OCI-M2 (cell line): ENCODE results near the gene BBOF1.

Experiments used
- DNase-seq: peaks from one replicate; lab custom pipeline; 2025; ENCODE audit not compliant: unreplicated experiment; lab: John Stamatoyannopoulos, UW

Gene BBOF1

GRCh38 chr14:74029136-74029535, 10.0 kb downstream of the BBOF1 start:
- no peak for DNase-seq

DNA sequence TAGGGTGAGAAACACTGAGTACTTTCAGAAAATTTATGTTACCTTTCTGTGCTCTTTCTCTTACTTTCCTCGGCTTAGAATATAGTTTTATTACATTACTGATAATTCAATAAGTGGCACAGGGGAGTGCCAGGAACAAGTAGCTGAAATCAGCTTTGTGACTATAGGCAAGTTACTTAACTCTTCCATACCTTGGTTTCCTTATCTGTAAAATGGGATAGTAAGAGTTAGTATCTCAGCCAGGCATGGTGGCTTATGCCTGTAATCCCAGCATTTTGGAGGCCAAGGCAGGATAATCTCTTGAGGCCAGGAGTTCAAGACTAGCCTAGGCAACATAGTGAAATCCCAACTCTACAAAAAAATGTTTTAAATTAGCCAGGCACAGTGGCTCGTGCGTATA, 15.4 kb downstream of the BBOF1 start:
- no peak for DNase-seq

DNA sequence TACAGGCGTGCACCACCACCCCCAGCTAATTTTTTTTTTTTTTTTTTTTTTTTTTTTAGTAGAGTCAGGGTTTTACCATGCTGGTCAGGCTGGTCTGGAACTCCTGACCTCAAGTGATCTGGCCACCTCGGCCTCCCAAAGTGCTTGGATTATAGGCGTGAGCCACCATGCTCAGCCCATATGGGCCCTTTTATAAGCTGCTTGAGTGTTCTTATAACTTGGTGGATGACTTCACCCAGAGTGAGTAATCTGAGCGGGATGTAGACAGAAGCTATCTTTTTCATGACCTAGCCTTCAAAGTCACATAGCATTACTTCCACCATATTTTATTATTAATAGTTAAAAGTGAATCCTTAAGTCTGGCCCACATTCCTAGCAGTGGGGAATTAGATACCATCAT, 16.4 kb downstream of the BBOF1 start:
- no peak for DNase-seq

- DNase-seq, result no peak
These were observed 19.1 kb downstream of the BBOF1 start for GRCh38 chr14:74038020-74038859.

- no peak for DNase-seq
These were observed 23.1 kb downstream of the BBOF1 start for GRCh38 chr14:74042296-74042695.

DNA sequence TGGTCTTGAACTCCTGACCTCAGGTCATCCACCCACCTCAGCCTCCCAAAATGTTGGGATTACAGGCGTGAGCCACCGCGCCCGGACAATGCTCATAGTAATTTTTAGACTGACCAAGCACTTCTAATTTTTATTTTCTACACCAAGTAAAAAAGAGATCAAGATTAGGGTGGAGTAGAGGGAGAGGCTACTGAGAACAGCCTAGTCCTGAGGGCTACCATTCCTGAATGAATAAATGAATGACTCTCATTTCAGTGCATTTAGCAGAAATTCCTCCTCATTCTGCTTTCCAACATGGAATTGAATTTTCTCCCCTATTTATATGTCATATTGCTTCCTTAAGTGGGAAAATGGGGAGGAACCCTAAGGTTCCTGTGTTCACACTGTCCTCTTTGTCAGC, 26.4 kb downstream of the BBOF1 start:
- DNase-seq, result no peak

DNA sequence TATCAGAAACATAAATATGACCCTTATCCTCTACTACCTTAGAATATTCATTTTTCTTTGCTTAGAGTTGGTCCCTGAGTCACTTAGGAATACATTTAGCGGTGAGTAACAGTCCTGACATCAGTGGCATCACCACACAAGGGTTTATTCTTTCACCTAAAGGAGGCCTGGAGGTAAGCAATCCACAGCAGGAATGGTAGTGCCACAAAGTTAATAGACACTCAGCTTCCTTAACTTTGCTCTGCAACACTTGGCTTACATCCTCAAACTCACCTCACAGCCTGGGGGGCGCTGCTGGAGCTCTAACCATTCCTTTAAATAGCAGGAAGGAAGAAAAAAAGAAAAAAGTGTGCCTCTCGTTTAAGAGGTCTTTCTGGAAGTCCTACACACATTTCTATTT, 29.1 kb downstream of the BBOF1 start:
- no peak for DNase-seq

DNA sequence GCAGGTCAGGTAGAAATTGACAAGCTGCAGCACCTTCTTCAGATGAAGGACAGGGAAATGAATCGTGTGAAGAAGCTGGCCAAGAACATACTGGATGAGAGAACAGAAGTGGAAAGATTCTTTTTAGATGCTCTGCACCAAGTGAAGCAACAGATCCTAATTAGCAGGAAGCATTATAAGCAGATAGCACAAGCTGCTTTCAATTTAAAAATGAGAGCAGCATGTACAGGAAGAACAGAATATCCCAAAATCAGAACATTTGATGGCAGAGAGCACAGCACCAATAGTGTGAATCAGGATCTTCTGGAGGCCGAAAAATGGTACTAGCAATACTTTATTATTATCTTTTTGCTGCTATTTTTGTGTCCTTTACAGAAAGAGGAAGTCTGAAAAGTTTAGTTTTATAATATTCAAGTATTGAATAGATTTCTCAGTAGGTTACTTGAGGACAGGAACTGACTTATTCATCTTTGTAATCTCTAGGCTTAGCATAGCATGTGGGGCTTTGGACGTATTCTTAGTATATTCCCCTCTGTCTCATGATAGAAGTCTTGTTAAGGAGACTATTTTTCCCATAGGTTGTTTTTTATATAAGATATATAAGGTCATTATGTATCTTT, 30.8 kb downstream of the BBOF1 start:
- DNase-seq, result no peak

GRCh38 chr14:74062809-74063150, 43.6 kb downstream of the BBOF1 start:
- DNase-seq, result no peak

DNA sequence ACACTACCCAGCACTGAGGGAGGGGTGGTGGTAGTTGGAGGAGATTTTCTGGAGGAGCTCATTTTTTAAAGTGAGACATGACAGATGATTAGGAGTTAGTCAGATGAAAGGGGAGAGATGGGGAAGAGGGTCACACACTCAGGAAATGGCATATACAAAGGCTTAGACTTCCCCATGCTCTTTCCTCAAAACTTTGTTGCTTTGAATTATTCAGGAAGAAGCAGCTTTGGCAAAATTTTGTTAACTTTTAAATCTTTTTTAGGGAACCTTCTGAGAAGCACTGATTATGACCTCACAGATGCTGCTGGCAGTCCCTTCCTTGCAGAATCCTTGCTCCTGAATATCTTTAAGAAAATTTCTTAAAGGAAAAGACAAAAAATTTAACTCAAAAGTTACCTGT, 45.3 kb downstream of the BBOF1 start:
- DNase-seq, result no peak

GRCh38 chr14:74064883-74065282, 45.7 kb downstream of the BBOF1 start:
- DNase-seq, result no peak

GRCh38 chr14:74065746-74066575, 46.8 kb downstream of the BBOF1 start:
- DNase-seq, result no peak

DNA sequence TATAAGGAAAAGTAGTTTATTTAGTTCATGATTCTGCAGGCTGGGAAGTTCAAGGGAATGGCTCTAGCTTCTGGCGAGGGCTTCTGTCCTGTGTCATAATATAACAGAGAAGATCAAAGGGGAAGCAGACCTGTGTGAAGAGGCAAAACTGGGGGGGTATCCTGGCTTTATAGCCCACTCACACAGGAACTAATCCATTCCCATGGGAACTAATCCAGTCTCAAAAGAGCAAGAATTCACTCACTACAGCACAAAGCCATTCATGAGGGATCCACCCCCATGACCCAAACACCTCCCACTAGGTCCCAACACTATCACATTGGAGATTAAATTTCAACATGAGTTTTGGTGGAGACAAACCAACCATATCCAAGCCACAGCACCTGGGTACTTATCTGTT, 58.3 kb downstream of the BBOF1 start:
- no peak for DNase-seq

GRCh38 chr14:74080820-74081460, 61.8 kb downstream of the BBOF1 start:
- DNase-seq, result no peak

- DNase-seq, result no peak
These were observed 62.3 kb downstream of the BBOF1 start for GRCh38 chr14:74081491-74081890.

GRCh38 chr14:74083161-74083560, 64.0 kb downstream of the BBOF1 start:
- no peak for DNase-seq

DNA sequence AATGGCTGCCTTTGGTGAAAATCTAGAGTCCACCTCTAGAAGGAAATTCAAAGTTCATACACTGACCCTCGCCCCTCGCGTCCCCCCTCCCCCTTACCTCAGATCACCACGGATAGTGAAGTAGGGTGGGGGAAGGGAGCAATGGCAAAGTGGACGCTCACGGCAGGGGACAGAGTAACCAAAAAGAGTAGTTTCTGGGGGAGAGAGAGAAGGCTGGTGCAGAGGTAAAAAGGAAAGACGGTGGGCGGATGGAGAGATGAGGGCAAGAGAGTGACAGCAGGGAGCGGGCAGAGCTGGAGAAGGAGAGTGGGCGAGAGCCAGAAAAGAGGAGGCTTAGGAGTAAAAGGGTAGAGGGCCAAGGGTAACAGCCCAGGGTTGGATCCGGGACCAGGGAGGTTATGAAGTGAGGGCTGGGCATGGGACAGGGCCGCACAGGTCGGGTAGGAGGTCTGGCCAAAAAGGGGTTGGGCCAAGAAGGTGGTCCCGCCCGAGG, 64.7 kb downstream of the BBOF1 start:
- no peak for DNase-seq

GRCh38 chr14:74084277-74085046, 65.3 kb downstream of the BBOF1 start, which contains the start of the genes ALDH6A1 and LIN52:
ALDH6A1 (minus strand) TSS chr14:74084453; CDS start chr14:74084394, 59 bp downstream.
LIN52 (plus strand) TSS chr14:74084956; CDS start chr14:74084975, 19 bp downstream.
- DNase-seq, result peak; percentile 99

- DNase-seq, result no peak
These were observed 66.0 kb downstream of the BBOF1 start for GRCh38 chr14:74085047-74085637.

DNA sequence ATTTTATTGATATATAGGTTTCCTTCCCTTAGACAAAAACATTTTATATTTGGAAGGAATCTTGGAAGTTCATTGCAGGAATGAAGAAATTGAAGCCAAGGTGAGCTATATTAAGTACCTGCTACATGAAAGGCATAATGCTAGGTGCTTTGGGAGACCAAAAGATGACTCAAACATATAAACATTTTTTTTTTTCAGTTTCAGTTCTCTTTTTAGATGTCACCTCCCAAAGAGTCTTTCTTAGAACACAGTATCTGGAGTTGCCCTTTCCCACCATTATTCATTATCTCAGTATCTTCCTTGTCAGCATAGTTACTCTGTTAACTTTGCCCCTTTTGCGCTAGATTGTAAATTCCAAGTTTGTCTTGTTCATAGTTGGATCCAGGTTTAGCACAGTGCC, 66.7 kb downstream of the BBOF1 start:
- DNase-seq, result no peak
